H1 (cell line): ENCODE measurements around the gene CYP4Z1. TPM values are rescaled to one million over a fixed set of nuclear protein-coding genes. Genes with fewer than 3 reads are reported as not detected.

Experiments
- CTCF ChIA-PET: fragments of 300-600 bp; sonication (Branson Sonifier 250); formaldehyde crosslinking; loops from one replicate; lab custom pipeline; 2021; ENCODE audit not compliant: partially characterized antibody; lab: Charles Lee
- POLR2A ChIA-PET: fragments of 300-600 bp; sonication (Branson Sonifier 250); formaldehyde crosslinking; loops from one replicate; lab custom pipeline; 2021; ENCODE audit warnings: inconsistent platforms; ENCODE audit not compliant: partially characterized antibody; lab: Charles Lee
- DNase-seq, 2 experiments: peaks; one replicate each; pipeline versions ENCODE4 v3.0.0 to v3.0.0-alpha.2; 2010 to 2022; ENCODE audit warnings: low spot score in 2 of 2, low read depth in 1 of 2, mixed read lengths in 1 of 2
- FAIRE-seq: peaks from 2 replicates; lab custom pipeline; 2011; peaks lifted over from hg19 to GRCh38; lab: Jason Lieb, UNC
- H2AFZ ChIP-seq: 2 replicates; pipeline ENCODE4 v1.8.1; 2012; ENCODE audit warnings: low read length, inconsistent platforms
- H2AK5ac ChIP-seq: 2 replicates; pipeline ENCODE4 v1.6.1; 2013; ENCODE audit warnings: low read depth, low read length
- H2BK120ac ChIP-seq: replicated peaks from 2 replicates; pipeline ENCODE3; 2013; ENCODE audit warnings: low read depth, low read length, inconsistent platforms
- H2BK12ac ChIP-seq: 2 replicates; pipeline ENCODE4 v1.6.1; 2013; ENCODE audit warnings: low read depth, low read length
- H2BK15ac ChIP-seq: 2 replicates; pipeline ENCODE4 v1.6.1; 2013; ENCODE audit warnings: low read length
- H2BK20ac ChIP-seq: 2 replicates; pipeline ENCODE4 v1.6.1; 2013; ENCODE audit warnings: low read length
- H2BK5ac ChIP-seq: 2 replicates; pipeline ENCODE4 v1.6.1; 2013; ENCODE audit warnings: low read depth, low read length
- H3K14ac ChIP-seq: 2 replicates; pipeline ENCODE4 v1.6.1; 2013; ENCODE audit warnings: inconsistent platforms; ENCODE audit not compliant: insufficient read length
- H3K18ac ChIP-seq: 2 replicates; pipeline ENCODE4 v1.6.1; 2013; ENCODE audit warnings: low read length; ENCODE audit errors: extremely low read depth
- H3K23ac ChIP-seq: 2 replicates; pipeline ENCODE4 v1.6.1; 2013; ENCODE audit warnings: inconsistent platforms; ENCODE audit not compliant: insufficient read length
- H3K23me2 ChIP-seq: 2 replicates; pipeline ENCODE4 v1.6.1; 2013; ENCODE audit warnings: low read depth, low read length
- H3K27ac ChIP-seq: 2 replicates; pipeline ENCODE4 v1.6.1; 2011; ENCODE audit warnings: low read depth, low read length, inconsistent platforms
- H3K27me3 ChIP-seq, 4 experiments: replicated peaks in 1 of 4; 1 replicate in 1 of 4; 2 replicates in 3 of 4; pipeline versions ENCODE4 v1.6.1 to v1.8.1; 2011 to 2013; ENCODE audit warnings: low read length in 3 of 4, mild to moderate bottlenecking in 3 of 4, inconsistent platforms in 2 of 4, mixed read lengths in 2 of 4, moderate library complexity in 1 of 4; ENCODE audit not compliant: control insufficient read depth in 3 of 4, insufficient read depth in 3 of 4; ENCODE audit errors: extremely low read depth in 1 of 4
- H3K36me3 ChIP-seq, 4 experiments: 2 replicates each; pipeline versions ENCODE4 v1.6.1 to v1.8.1; 2011 to 2013; ENCODE audit warnings: mild to moderate bottlenecking in 4 of 4, low read length in 3 of 4, moderate library complexity in 2 of 4, control low read depth in 1 of 4, inconsistent platforms in 1 of 4; ENCODE audit not compliant: insufficient read depth in 4 of 4, control insufficient read depth in 2 of 4
- H3K4ac ChIP-seq: replicated peaks from 2 replicates; pipeline ENCODE3; 2013; ENCODE audit warnings: low read length, low read depth, mixed read lengths, inconsistent platforms; ENCODE audit not compliant: insufficient read length
- H3K4me1 ChIP-seq, 4 experiments: replicated peaks in 1 of 4; 1 replicate in 1 of 4; 2 replicates in 3 of 4; pipeline versions ENCODE4 v1.6.1 to v1.8.1; 2011 to 2013; ENCODE audit warnings: low read length in 3 of 4, inconsistent platforms in 2 of 4, mixed read lengths in 1 of 4; ENCODE audit not compliant: insufficient read depth in 4 of 4, control insufficient read depth in 3 of 4
- H3K4me2 ChIP-seq, 2 experiments: 2 replicates each; pipeline versions ENCODE4 v1.6.1 to v1.8.1; 2011 to 2013; ENCODE audit warnings: low read depth in 2 of 2, low read length in 2 of 2, control low read depth in 1 of 2, inconsistent platforms in 1 of 2, mild to moderate bottlenecking in 1 of 2; ENCODE audit not compliant: insufficient read depth in 1 of 2
- H3K4me3 ChIP-seq, 4 experiments: fragments of 200-600, 300-600 bp in 1 of 4; sonication (generic), shearing (Covaris generic), sonication (Bioruptor Twin) in 1 of 4; 2 replicates each; pipeline versions ENCODE4 v1.5.1 to v1.8.1; 2011 to 2016; ENCODE audit warnings: low read length in 4 of 4, low read depth in 3 of 4, control low read depth in 2 of 4, inconsistent platforms in 2 of 4, mild to moderate bottlenecking in 2 of 4, mixed read lengths in 1 of 4, moderate library complexity in 1 of 4; ENCODE audit not compliant: insufficient read depth in 2 of 4; ENCODE audit errors: extremely low read depth in 1 of 4
- H3K56ac ChIP-seq: replicated peaks from 2 replicates; pipeline ENCODE3; 2013; ENCODE audit warnings: low read depth, mild to moderate bottlenecking, mixed read lengths, low read length, inconsistent platforms; ENCODE audit not compliant: insufficient read length
- H3K79me1 ChIP-seq: 2 replicates; pipeline ENCODE4 v1.6.1; 2013; ENCODE audit warnings: low read depth, low read length, control low read depth
- H3K79me2 ChIP-seq, 2 experiments: 2 replicates each; pipeline versions ENCODE4 v1.6.1 to v1.8.1; 2012 to 2013; ENCODE audit warnings: low read length in 2 of 2, mild to moderate bottlenecking in 2 of 2, inconsistent platforms in 1 of 2; ENCODE audit not compliant: insufficient read depth in 2 of 2, control insufficient read depth in 1 of 2
- H3K9ac ChIP-seq, 4 experiments: replicated peaks in 1 of 4; 1 replicate in 1 of 4; 2 replicates in 3 of 4; pipeline versions ENCODE4 v1.6.1 to v1.8.1; 2011 to 2013; ENCODE audit warnings: low read depth in 3 of 4, low read length in 3 of 4, control low read depth in 2 of 4, mild to moderate bottlenecking in 2 of 4, moderate library complexity in 2 of 4, inconsistent platforms in 1 of 4; ENCODE audit errors: extremely low read depth in 1 of 4
- H3K9me3 ChIP-seq, 2 experiments: 2 replicates each; pipeline versions ENCODE4 v1.6.1 to v1.8.1; 2012 to 2013; ENCODE audit warnings: mild to moderate bottlenecking in 2 of 2, moderate library complexity in 2 of 2, control low read depth in 1 of 2, inconsistent platforms in 1 of 2, low read depth in 1 of 2, low read length in 1 of 2, mixed read lengths in 1 of 2; ENCODE audit not compliant: insufficient read depth in 2 of 2
- H4K20me1 ChIP-seq, 2 experiments: replicated peaks in 1 of 2; 2 replicates each; pipeline versions ENCODE3 to v1.8.1; 2011 to 2013; ENCODE audit warnings: inconsistent platforms in 2 of 2, low read length in 2 of 2, mild to moderate bottlenecking in 1 of 2; ENCODE audit not compliant: insufficient read depth in 2 of 2, control insufficient read depth in 1 of 2
- H4K5ac ChIP-seq: 2 replicates; pipeline ENCODE4 v1.6.1; 2013; ENCODE audit warnings: low read length, low read depth, mixed read lengths, inconsistent platforms; ENCODE audit not compliant: insufficient read length
- H4K8ac ChIP-seq: 2 replicates; pipeline ENCODE4 v1.8.0; 2013; ENCODE audit warnings: mild to moderate bottlenecking, moderate library complexity, low read length, inconsistent platforms; ENCODE audit not compliant: insufficient read depth; ENCODE audit errors: extremely low read depth
- H4K91ac ChIP-seq: replicated peaks from 2 replicates; pipeline ENCODE3; 2013; ENCODE audit warnings: low read length, mixed read lengths, inconsistent platforms; ENCODE audit not compliant: insufficient read length
- CBX8 ChIP-seq: fragments of 300-800, 300-1000 bp; sonication (generic); IDR thresholded peaks from 2 replicates; pipeline ENCODE4 v1.7.1; 2016; ENCODE audit warnings: low read depth, low read length, borderline replicate concordance
- EGR1 ChIP-seq: IDR thresholded peaks from 2 replicates; pipeline ENCODE4 v1.6.1; 2011; ENCODE audit warnings: low read depth, low read length, borderline replicate concordance
- EP300 ChIP-seq, 2 experiments: IDR thresholded peaks; 1 replicate in 1 of 2; 2 replicates in 1 of 2; pipeline ENCODE4 v1.6.1; 2011 to 2012; ENCODE audit warnings: low read depth in 2 of 2, low read length in 2 of 2, mild to moderate bottlenecking in 2 of 2, borderline replicate concordance in 1 of 2, inconsistent platforms in 1 of 2, moderate library complexity in 1 of 2
- GABPA ChIP-seq: IDR thresholded peaks from 2 replicates; pipeline ENCODE4 v1.6.1; 2011; ENCODE audit warnings: mild to moderate bottlenecking, low read length, moderate library complexity, borderline replicate concordance; ENCODE audit not compliant: insufficient read depth
- HDAC2 ChIP-seq, 2 experiments: fragments of 300-600 bp in 1 of 2; sonication (generic) in 1 of 2; IDR thresholded peaks; 2 replicates each; pipeline ENCODE4 v1.6.1; 2011 to 2012; ENCODE audit warnings: low read depth in 2 of 2, low read length in 2 of 2, mild to moderate bottlenecking in 2 of 2, moderate library complexity in 2 of 2, borderline replicate concordance in 1 of 2, inconsistent platforms in 1 of 2
- PHF8 ChIP-seq: fragments of 200-600 bp; sonication (generic); conservative IDR thresholded peaks from 2 replicates; pipeline ENCODE4 v1.7.1; 2012; ENCODE audit warnings: low read depth, mild to moderate bottlenecking, inconsistent platforms, low read length, moderate library complexity
- RXRA ChIP-seq: IDR thresholded peaks from 2 replicates; pipeline ENCODE4 v1.6.1; 2011; ENCODE audit warnings: low read depth, mild to moderate bottlenecking, low read length, moderate library complexity; ENCODE audit not compliant: insufficient read depth
- SP2 ChIP-seq: IDR thresholded peaks from 2 replicates; pipeline ENCODE4 v1.6.1; 2012; ENCODE audit warnings: mild to moderate bottlenecking, low read length, inconsistent platforms
- TBP ChIP-seq: IDR thresholded peaks from 2 replicates; pipeline ENCODE4 v1.6.1; 2011; ENCODE audit warnings: low read depth, low read length, improper control_type of control experiment
- long read RNA-seq, 2 experiments: library from RNA in 1 of 2; library from capped mRNA in 1 of 2; stranded (forward); transcript quantifications; one replicate each; pipeline ENCODE4 v2.0.0, GENCODE V29; 2021; ENCODE audit warnings: inconsistent platforms in 1 of 2
- polyA minus RNA-seq, 3 experiments: library from RNA; depleted of rRNA, polyadenylated mRNA; stranded (reverse); fragments of >200 nt; gene quantifications; 1 replicate in 2 of 3; 2 replicates in 1 of 3; pipeline ENCODE4 v1.2.3, GENCODE V29; 2011
- polyA plus RNA-seq, 7 experiments: library from polyadenylated mRNA; depleted of rRNA in 3 of 7; stranded (reverse) in 5 of 7; unstranded in 2 of 7; fragments of >200 nt in 5 of 7; fragments of 200-250 nt in 2 of 7; gene quantifications; 1 replicate in 5 of 7; 2 replicates in 1 of 7; 4 replicates in 1 of 7; pipeline versions ENCODE4 v1.2.1 to v1.2.3, GENCODE V29; 2011 to 2013; ENCODE audit warnings: missing spikeins in 2 of 7, mixed read lengths in 2 of 7
- total RNA-seq: library from RNA; stranded (reverse); fragmentation: NEBNext Ultra II Directional; extraction: Animal tissue kit (Norgen Biotek cat#: 25700); gene quantifications from 2 replicates; pipeline ENCODE4 v1.2.1, GENCODE V29; 2021

The CYP4Z1 gene, protein sequence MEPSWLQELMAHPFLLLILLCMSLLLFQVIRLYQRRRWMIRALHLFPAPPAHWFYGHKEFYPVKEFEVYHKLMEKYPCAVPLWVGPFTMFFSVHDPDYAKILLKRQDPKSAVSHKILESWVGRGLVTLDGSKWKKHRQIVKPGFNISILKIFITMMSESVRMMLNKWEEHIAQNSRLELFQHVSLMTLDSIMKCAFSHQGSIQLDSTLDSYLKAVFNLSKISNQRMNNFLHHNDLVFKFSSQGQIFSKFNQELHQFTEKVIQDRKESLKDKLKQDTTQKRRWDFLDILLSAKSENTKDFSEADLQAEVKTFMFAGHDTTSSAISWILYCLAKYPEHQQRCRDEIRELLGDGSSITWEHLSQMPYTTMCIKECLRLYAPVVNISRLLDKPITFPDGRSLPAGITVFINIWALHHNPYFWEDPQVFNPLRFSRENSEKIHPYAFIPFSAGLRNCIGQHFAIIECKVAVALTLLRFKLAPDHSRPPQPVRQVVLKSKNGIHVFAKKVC
- not detected in 2 replicates for total RNA-seq
- not detected in 2 replicates for polyA plus RNA-seq (2011; rRNA removed)
- not detected for polyA plus RNA-seq (2011; cell fraction: cytosol; rRNA removed)
- polyA plus RNA-seq (2011; cell fraction: nucleus; rRNA removed) = not detected
- polyA plus RNA-seq (2012, experiment 1 of 2) = not detected in 4 replicates
- polyA plus RNA-seq (2012, experiment 2 of 2) = not detected
- not detected for polyA plus RNA-seq (2013, experiment 1 of 2)
- polyA plus RNA-seq (2013, experiment 2 of 2) = not detected
- polyA minus RNA-seq (2011; rRNA and poly(A)+ RNA removed) = not detected in 2 replicates
- polyA minus RNA-seq (2011; cell fraction: cytosol; rRNA and poly(A)+ RNA removed) = not detected
- polyA minus RNA-seq (2011; cell fraction: nucleus; rRNA and poly(A)+ RNA removed) = not detected
- long read RNA-seq, experiment 1 = 0 reads
- long read RNA-seq, experiment 2 = 0 reads

DNA sequence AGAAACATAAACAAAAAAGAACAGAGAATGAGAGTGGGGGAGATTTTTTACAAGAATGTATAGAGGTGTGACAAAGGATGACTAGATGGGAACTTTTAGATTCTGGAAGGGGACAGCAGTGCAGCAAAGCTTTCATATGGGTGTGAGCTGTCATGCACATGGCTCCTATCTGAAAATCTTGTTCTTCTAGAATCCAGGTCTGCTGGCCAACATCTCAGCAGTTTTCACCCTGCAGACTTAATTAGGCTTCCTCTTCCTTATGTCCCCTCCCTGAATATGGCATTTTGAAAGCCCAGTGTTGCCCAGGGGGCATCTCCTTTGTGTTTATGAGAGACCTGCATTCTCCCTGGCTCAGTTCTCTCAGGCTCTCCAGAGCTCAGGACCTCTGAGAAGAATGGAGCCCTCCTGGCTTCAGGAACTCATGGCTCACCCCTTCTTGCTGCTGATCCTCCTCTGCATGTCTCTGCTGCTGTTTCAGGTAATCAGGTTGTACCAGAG is at the start of gene CYP4Z1:
Gene CYP4Z1 (plus strand): TSS at position 135 of the 498 bp plus-strand sequence. CDS start 260 bp downstream, at position 395.
- H3K36me3 ChIP-seq = no peaks in the 10 kb centered on the region
- no peak within 1 kb of the TSS for H3K4ac ChIP-seq
- H4K91ac ChIP-seq = no peak within 1 kb of the TSS
- H3K4me1 ChIP-seq = no peaks in the 10 kb centered on the region
- no peak within 1 kb of the TSS for H3K27ac ChIP-seq
- CTCF ChIA-PET = no interaction called here
- H2AFZ ChIP-seq = no peak within 1 kb of the TSS
- no peak within 1 kb of the TSS for H3K14ac ChIP-seq
- DNase-seq = no peak
- no peak within 1 kb of the TSS for H4K5ac ChIP-seq
- no peak within 1 kb of the TSS for H3K56ac ChIP-seq
- H4K8ac ChIP-seq = no peak within 1 kb of the TSS
- no peaks in the 10 kb centered on the region for H3K79me2 ChIP-seq
- H3K9me3 ChIP-seq = no peaks in the 10 kb centered on the region
- no peak within 1 kb of the TSS for H2BK20ac ChIP-seq
- H3K23me2 ChIP-seq = no peaks in the 10 kb centered on the region
- no peak within 1 kb of the TSS for H3K4me3 ChIP-seq
- no peak within 1 kb of the TSS for H3K18ac ChIP-seq
- H2BK12ac ChIP-seq = no peak within 1 kb of the TSS
- POLR2A ChIA-PET = no interaction called here
- H2AK5ac ChIP-seq = no peak within 1 kb of the TSS
- no peaks in the 10 kb centered on the region for H3K27me3 ChIP-seq
- no peak for FAIRE-seq
- H3K79me1 ChIP-seq = no peaks in the 10 kb centered on the region
- no peak within 1 kb of the TSS for H3K23ac ChIP-seq
- H3K4me2 ChIP-seq = no peak within 1 kb of the TSS
- no peaks in the 10 kb centered on the region for H4K20me1 ChIP-seq
- no peak within 1 kb of the TSS for H3K9ac ChIP-seq
- no peak within 1 kb of the TSS for H2BK5ac ChIP-seq
- no peak within 1 kb of the TSS for H2BK120ac ChIP-seq
- no peak within 1 kb of the TSS for H2BK15ac ChIP-seq
- TF ChIP-seq HDAC2 (IDR thresholded peaks at IDR 0.05; ENCODE audit: borderline replicate concordance in 1 of 2, low read depth in 2 of 2, low read length in 2 of 2) (no peak), TBP (no peak), RXRA (no peak), EP300 (IDR thresholded peaks at IDR 0.05; ENCODE audit: borderline replicate concordance in 1 of 2, low read depth in 2 of 2, low read length in 2 of 2) (no peak), PHF8 (no peak), CBX8 (no peak), SP2 (no peak), GABPA (no peak), EGR1 (no peak)
